GM12878 (cell line): ENCODE results near the gene TASOR2. TPM values are rescaled to one million over a fixed set of nuclear protein-coding genes. Genes with fewer than 3 reads are reported as not detected.

Experiments used
- ATAC-seq: fragments of 200-7000 bp; cut with Tn5 transposase; 3 replicates; pipeline ENCODE4 v1.9.1; 2020; ENCODE audit warnings: mild to moderate bottlenecking, moderate library complexity
- BruUV-seq: library from RNA; stranded (reverse); fragments of 400-500 nt; replicated peaks from 2 replicates; lab custom pipeline; 2021; lab: Mats Ljungman, UMichigan
- CTCF ChIA-PET: fragments of 300-600 bp; sonication (Branson Sonifier 250); formaldehyde crosslinking; extraction: SDS; loops from one replicate; lab custom pipeline; 2021; ENCODE audit warnings: inconsistent platforms; lab: Yijun Ruan, JAX
- POLR2A ChIA-PET: fragments of 350-600 bp; formaldehyde crosslinking; extraction: SDS; loops from one replicate; lab custom pipeline; 2021; ENCODE audit warnings: inconsistent platforms; lab: Charles Lee
- RAD21 ChIA-PET: fragments of 300-600 bp; sonication (Branson Sonifier 250); formaldehyde crosslinking; loops from one replicate; lab custom pipeline; 2023; ENCODE audit warnings: antibody characterized with exemption; ENCODE audit not compliant: unreplicated experiment; lab: Charles Lee
- SMC1A ChIA-PET: fragments of 300-600 bp; sonication (Branson Sonifier 250); formaldehyde crosslinking; loops from one replicate; lab custom pipeline; 2023; ENCODE audit not compliant: unreplicated experiment, uncharacterized antibody; lab: Charles Lee
- DNase-seq: peaks from one replicate; pipeline ENCODE4 v3.0.0-alpha.2; 2011; ENCODE audit warnings: low read depth, low spot score
- FAIRE-seq: peaks from 3 replicates; lab custom pipeline; 2011; peaks lifted over from hg19 to GRCh38; lab: Jason Lieb, UNC
- H2AFZ ChIP-seq: 2 replicates; pipeline ENCODE4 v1.6.0; 2011; ENCODE audit warnings: low read depth, low read length, control low read depth; ENCODE audit not compliant: control insufficient read depth
- H3K27ac ChIP-seq: 2 replicates; pipeline ENCODE4 v1.5.1; 2011; ENCODE audit warnings: control low read depth; ENCODE audit not compliant: control insufficient read depth, insufficient read depth
- H3K27me3 ChIP-seq, 2 experiments: replicated peaks in 1 of 2; 2 replicates each; pipeline versions ENCODE4 v1.6.0 to v1.6.1; 2011; ENCODE audit warnings: low read length in 1 of 2; ENCODE audit not compliant: control insufficient read depth in 2 of 2, insufficient read depth in 2 of 2
- H3K36me3 ChIP-seq, 2 experiments: 2 replicates each; pipeline ENCODE4 v1.5.1; 2011; ENCODE audit warnings: low read length in 1 of 2; ENCODE audit not compliant: control insufficient read depth in 2 of 2, insufficient read depth in 2 of 2
- H3K4me1 ChIP-seq: 2 replicates; pipeline ENCODE4 v1.6.1; 2011; ENCODE audit warnings: mild to moderate bottlenecking, low read length, moderate library complexity, mixed read lengths; ENCODE audit not compliant: control insufficient read depth, insufficient read depth
- H3K4me2 ChIP-seq: 2 replicates; pipeline ENCODE4 v1.6.0; 2011; ENCODE audit warnings: control low read depth; ENCODE audit not compliant: control insufficient read depth, insufficient read depth
- H3K4me3 ChIP-seq: fragments of 200-600 bp; sonication (generic); 2 replicates; pipeline ENCODE4 v1.5.1; 2016
- H3K79me2 ChIP-seq: 2 replicates; pipeline ENCODE4 v1.6.0; 2011; ENCODE audit warnings: low read length; ENCODE audit not compliant: control insufficient read depth, insufficient read depth
- H3K9ac ChIP-seq: 2 replicates; pipeline ENCODE4 v1.8.0; 2011; ENCODE audit warnings: low read length, control low read depth, mixed read lengths; ENCODE audit not compliant: control insufficient read depth, insufficient read depth
- H3K9me3 ChIP-seq: replicated peaks from 3 replicates; pipeline ENCODE4 v1.5.1; 2011; ENCODE audit warnings: mild to moderate bottlenecking, low read length; ENCODE audit not compliant: control insufficient read depth, insufficient read depth
- H4K20me1 ChIP-seq: 2 replicates; pipeline ENCODE4 v1.6.0; 2011; ENCODE audit not compliant: control insufficient read depth, insufficient read depth
- ATF7 ChIP-seq: fragments of 450-650 bp; IDR thresholded peaks from 2 replicates; pipeline ENCODE4 v1.6.1; 2016; ENCODE audit warnings: low read depth, mild to moderate bottlenecking
- CHD4 ChIP-seq: fragments of 200-600 bp; sonication (generic); IDR thresholded peaks from 2 replicates; pipeline ENCODE4 v1.6.1; 2016; ENCODE audit warnings: mild to moderate bottlenecking
- KAT2A ChIP-seq: conservative IDR thresholded peaks from 2 replicates; pipeline ENCODE4 v1.6.1; 2011; ENCODE audit warnings: low read depth, low read length; ENCODE audit not compliant: control insufficient read depth
- PKNOX1 ChIP-seq: fragments of 450-650 bp; IDR thresholded peaks from 2 replicates; pipeline ENCODE4 v1.6.1; 2016; ENCODE audit warnings: mild to moderate bottlenecking
- TCF7 ChIP-seq: IDR thresholded peaks from 2 replicates; pipeline ENCODE4 v1.6.1; 2014; ENCODE audit warnings: antibody characterized with exemption, borderline replicate concordance
- ZBTB33 ChIP-seq: fragments of 450-650 bp; IDR thresholded peaks from 2 replicates; pipeline ENCODE4 v1.6.1; 2017; ENCODE audit warnings: mild to moderate bottlenecking
- ZZZ3 ChIP-seq: IDR thresholded peaks from 2 replicates; pipeline ENCODE4 v1.6.1; 2011; ENCODE audit warnings: low read depth; ENCODE audit not compliant: control insufficient read depth, insufficient read length
- WGBS: methylation state at CpG from one replicate; pipeline ENCODE4 v1.1.6; 2016; ENCODE audit warnings: low lambda C conversion rate; ENCODE audit not compliant: insufficient replicate concordance, insufficient coverage; ENCODE audit errors: missing lambda C conversion rate; 5-methylcytosine and 5-hydroxymethylcytosine counted together
- in situ Hi-C: fragments of 300-500 bp; cut with MboI; formaldehyde crosslinking; loops from 9 replicates; pipeline ENCODE4 v1.14.3; 2018; ENCODE audit warnings: mixed read lengths
- intact Hi-C: fragments of 100-400 bp; cut with micrococcal nuclease; formaldehyde crosslinking; loops from one replicate; pipeline ENCODE4 v1.14.2; 2022; ENCODE audit not compliant: unreplicated experiment
- polyA plus RNA-seq, 11 experiments: library from polyadenylated mRNA; depleted of rRNA in 4 of 11; unstranded in 6 of 11; stranded (reverse) in 5 of 11; fragments of >200 nt; fragmentation: Nextera tagmentation in 4 of 11; fragmentation: Illumina TruSeq in 1 of 11; extraction: Ambion mirVana in 4 of 11; extraction: Trizol in 1 of 11; gene quantifications; 1 replicate in 1 of 11; 2 replicates in 10 of 11; pipeline versions ENCODE4 v1.2.1 to v1.2.3, GENCODE V29; 2011 to 2016; ENCODE audit warnings: inconsistent platforms in 2 of 11, missing spikeins in 2 of 11, low read depth in 1 of 11
- total RNA-seq, 4 experiments: library from RNA; depleted of rRNA in 3 of 4; stranded (reverse); fragments of >200 nt in 3 of 4; fragmentation: Illumina TruSeq in 1 of 4; extraction: Trizol in 1 of 4; gene quantifications; 2 replicates each; pipeline versions ENCODE4 v1.2.1 to v1.2.3, GENCODE V29; 2013 to 2021
- TF ChIP-seq, protein P1 (sequence below): fragments of 450-650 bp; IDR thresholded peaks from 2 replicates; pipeline ENCODE4 v1.6.1; 2016; ENCODE audit warnings: mild to moderate bottlenecking

Gene TASOR2
- total and polyA plus RNA-seq, 10 of the 15 experiments (the other 5 are each of a cell fraction or from before 2014, with no cell fraction given), result 8.2 to 54.7 (median 31.0) TPM

- ATAC-seq (peak; percentile 63), FAIRE-seq (peak; percentile 38), DNase-seq (no peak)
- Histone ChIP-seq H3K36me3 (no peaks in the 10 kb centered on the region; a peak in 1 of 4 replicates), H3K79me2 (peaks cover 80% of the 10 kb centered on the region), H3K9ac (no peak overlapping the region), H3K4me1 (peaks cover 4% of the 10 kb centered on the region; the same call in 1 of the 2 replicates), H3K27ac (peak overlapping the region; percentile 51), H4K20me1 (no peaks in the 10 kb centered on the region), H3K27me3 (no peaks in the 10 kb centered on the region), H3K4me3 (no peak overlapping the region), H2AFZ (no peak overlapping the region; the same call in 1 of the 2 replicates), H3K9me3 (no peaks in the 10 kb centered on the region; the same call in 1 of the 3 replicates), H3K4me2 (peak overlapping the region; percentile 75)
- ChIA-PET CTCF (interaction anchor here (1.0 to 2.1 kb wide), 8 partner anchors 15 to 88 kb away, joined by 3 to 10 read pairs (median 4); no protein-coding TSS in a partner anchor), SMC1A (interaction anchor here (0.6 to 13.1 kb wide), 5 partner anchors 11 to 196 kb away, joined by 3 to 191 read pairs (median 5); no protein-coding TSS in a partner anchor), POLR2A (interaction anchor here (0.6 to 2.2 kb wide), 9 partner anchors 18 to 264 kb away, joined by 3 to 14 read pairs (median 5); no protein-coding TSS in a partner anchor), RAD21 (interaction anchor here (0.8 to 4.5 kb wide), 9 partner anchors 16 to 375 kb away, joined by 3 to 22 read pairs (median 4); partner anchors contain the start of genes ANKRD16, FBH1 and TASOR2)
- 26% methylated on average over 4 of the region's 4 CpGs for WGBS
- intact Hi-C loops, result loop anchor here (2.0 kb wide), 2 partner anchors 19 to 27 kb away; partner anchors contain the start of gene TASOR2
- in situ Hi-C loops, result no loop called here
- TF ChIP-seq, protein P1, sequence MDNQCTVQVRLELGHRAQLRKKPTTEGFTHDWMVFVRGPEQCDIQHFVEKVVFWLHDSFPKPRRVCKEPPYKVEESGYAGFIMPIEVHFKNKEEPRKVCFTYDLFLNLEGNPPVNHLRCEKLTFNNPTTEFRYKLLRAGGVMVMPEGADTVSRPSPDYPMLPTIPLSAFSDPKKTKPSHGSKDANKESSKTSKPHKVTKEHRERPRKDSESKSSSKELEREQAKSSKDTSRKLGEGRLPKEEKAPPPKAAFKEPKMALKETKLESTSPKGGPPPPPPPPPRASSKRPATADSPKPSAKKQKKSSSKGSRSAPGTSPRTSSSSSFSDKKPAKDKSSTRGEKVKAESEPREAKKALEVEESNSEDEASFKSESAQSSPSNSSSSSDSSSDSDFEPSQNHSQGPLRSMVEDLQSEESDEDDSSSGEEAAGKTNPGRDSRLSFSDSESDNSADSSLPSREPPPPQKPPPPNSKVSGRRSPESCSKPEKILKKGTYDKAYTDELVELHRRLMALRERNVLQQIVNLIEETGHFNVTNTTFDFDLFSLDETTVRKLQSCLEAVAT, result 0 out of 2 replicates have a peak, but pooled peaks have one; percentile 7
- TF ChIP-seq CHD4, result no peak
- no TSS peak for BruUV-seq
Measured at GRCh38 chr10:5711642-5712041, 27.0 kb downstream of the TASOR2 start.

DNA sequence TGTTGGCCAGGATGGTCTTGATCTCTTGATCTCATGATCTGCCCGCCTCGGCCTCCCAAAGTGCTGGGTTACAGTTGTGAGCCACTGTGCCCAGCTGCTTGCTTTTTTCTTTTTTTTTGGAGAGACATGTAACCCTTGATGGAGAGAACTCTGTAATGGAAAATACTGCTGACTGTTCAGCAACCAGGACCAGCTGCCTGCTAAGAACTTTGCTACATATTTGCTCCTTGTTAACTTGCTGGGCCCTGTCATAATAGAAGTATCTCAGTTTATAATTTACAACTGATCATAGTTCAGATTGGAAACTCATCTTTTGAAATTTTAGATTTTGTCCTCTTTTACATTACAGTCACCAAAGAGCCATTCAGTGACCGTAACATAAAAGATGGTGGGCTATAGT is 34.9 kb downstream of the TASOR2 start:
- Histone ChIP-seq H3K27me3 (no peaks in the 10 kb centered on the region), H3K9me3 (no peaks in the 10 kb centered on the region), H3K4me1 (no peaks in the 10 kb centered on the region; the same call in 1 of the 2 replicates), H3K9ac (no peak overlapping the region), H3K4me2 (no peak overlapping the region), H3K27ac (no peak overlapping the region), H4K20me1 (no peaks in the 10 kb centered on the region)
- intact Hi-C loops (no loop called here), in situ Hi-C loops (no loop called here)
- 100% methylated on average over 3 of the region's 3 CpGs for WGBS
- no peak for DNase-seq
- BruUV-seq, result no TSS peak
- TF ChIP-seq ZZZ3, result no peak
- TF ChIP-seq ZBTB33, result no peak
- no peak for TF ChIP-seq TCF7
- TF ChIP-seq ATF7, result no peak
- TF ChIP-seq KAT2A, result no peak
- no peak for TF ChIP-seq PKNOX1
- TF ChIP-seq, all 136 proteins: peak for 0
- H3K4me3 ChIP-seq, result no peak overlapping the region
- no peak for FAIRE-seq
- H3K36me3 ChIP-seq, result no peaks in the 10 kb centered on the region
- POLR2A ChIA-PET, result no interaction called here
- H3K79me2 ChIP-seq, result peaks cover 20% of the 10 kb centered on the region
- no peak for ATAC-seq
- SMC1A ChIA-PET, result interaction anchor here (1.2 kb wide), 1 partner anchor 28 kb away, joined by 4 read pairs; no protein-coding TSS in a partner anchor
- H2AFZ ChIP-seq, result no peak overlapping the region
- RAD21 ChIA-PET, result no interaction called here
- CTCF ChIA-PET, result interaction anchor here (1.2 kb wide), 1 partner anchor 15 kb away, joined by 4 read pairs; no protein-coding TSS in a partner anchor
